Measurements from ENCODE around the gene IPO4.

IPO4 gene

GRCh38 chr14:24136684-24137528 is 51.7 kb downstream of the IPO4 start:
- TF ChIP-seq CTCF (IDR thresholded peaks at IDR 0.05; ENCODE audit: borderline replicate concordance, control extremely low read depth, extremely low read depth, insufficient read depth, missing control alignments) = no peak
- in situ Hi-C loops (cut with MboI; ENCODE audit: low sequenced_read_pairs, unreplicated experiment) = no loop called here
- no peak for DNase-seq (ENCODE audit: low spot score)

- no peak for TF ChIP-seq CTCF (IDR thresholded peaks at IDR 0.05; ENCODE audit: borderline replicate concordance, control extremely low read depth, extremely low read depth, insufficient read depth, missing control alignments)
- in situ Hi-C loops (cut with MboI; ENCODE audit: low sequenced_read_pairs, unreplicated experiment) = no loop called here
- DNase-seq (ENCODE audit: low spot score) = peak; percentile 97
These were observed 52.6 kb downstream of the IPO4 start, which contains the start of gene PSME1 for GRCh38 chr14:24135834-24136683. PSME1 (plus strand) TSS chr14:24136194; CDS start chr14:24136263, 69 bp downstream.

- DNase-seq (ENCODE audit: low spot score) = no peak
- TF ChIP-seq CTCF (IDR thresholded peaks at IDR 0.05; ENCODE audit: borderline replicate concordance, control extremely low read depth, extremely low read depth, insufficient read depth, missing control alignments) = no peak
- in situ Hi-C loops (cut with MboI; ENCODE audit: low sequenced_read_pairs, unreplicated experiment) = no loop called here
These were observed 53.1 kb downstream of the IPO4 start for GRCh38 chr14:24135584-24135833.

- in situ Hi-C loops (cut with MboI; ENCODE audit: low sequenced_read_pairs, unreplicated experiment) = no loop called here
- TF ChIP-seq CTCF (IDR thresholded peaks at IDR 0.05; ENCODE audit: borderline replicate concordance, control extremely low read depth, extremely low read depth, insufficient read depth, missing control alignments) = no peak
- no peak for DNase-seq (ENCODE audit: low spot score)
These were observed 54.9 kb downstream of the IPO4 start for GRCh38 chr14:24133735-24134134.

GRCh38 chr14:24132976-24133375 is 55.6 kb downstream of the IPO4 start:
- in situ Hi-C loops (cut with MboI; ENCODE audit: low sequenced_read_pairs, unreplicated experiment) = no loop called here
- no peak for TF ChIP-seq CTCF (IDR thresholded peaks at IDR 0.05; ENCODE audit: borderline replicate concordance, control extremely low read depth, extremely low read depth, insufficient read depth, missing control alignments)
- no peak for DNase-seq (ENCODE audit: low spot score)

GRCh38 chr14:24132061-24132685 is 56.4 kb downstream of the IPO4 start:
- DNase-seq (ENCODE audit: low spot score) = no peak
- in situ Hi-C loops (cut with MboI; ENCODE audit: low sequenced_read_pairs, unreplicated experiment) = no loop called here
- TF ChIP-seq CTCF (IDR thresholded peaks at IDR 0.05; ENCODE audit: borderline replicate concordance, control extremely low read depth, extremely low read depth, insufficient read depth, missing control alignments) = no peak

Measured in GM13976 (cell line).